WTC11 (cell line): ENCODE measurements around the gene HLCS. TPM values are rescaled to one million over a fixed set of nuclear protein-coding genes. Genes with fewer than 3 reads are reported as not detected.

Source experiments
- ATAC-seq: fragments of 200-7000 bp; cut with Tn5 transposase; 2 replicates; pipeline ENCODE4 v1.10.0; 2021; ENCODE audit warnings: mild to moderate bottlenecking, moderate library complexity
- CTCF ChIA-PET: fragments of 300-600 bp; sonication (Branson Sonifier 250); formaldehyde crosslinking; loops from one replicate; lab custom pipeline; 2021; ENCODE audit warnings: antibody characterized with exemption; lab: Charles Lee
- POLR2A ChIA-PET: fragments of 350-600 bp; sonication (Branson Sonifier 250); formaldehyde crosslinking; loops from one replicate; lab custom pipeline; 2021; ENCODE audit warnings: antibody characterized with exemption; lab: Charles Lee
- DNase-seq: peaks from one replicate; pipeline ENCODE4 v3.0.0; 2021; ENCODE audit warnings: low spot score
- H3K27ac Mint-ChIP-seq: 2 replicates; pipeline ENCODE4 v1.8.0; 2021; ENCODE audit warnings: mixed read lengths
- H3K27me3 Mint-ChIP-seq: 2 replicates; pipeline ENCODE4 v1.8.0; 2021; ENCODE audit warnings: low read depth, mild to moderate bottlenecking, moderate library complexity, mixed read lengths
- H3K36me3 Mint-ChIP-seq: 2 replicates; pipeline ENCODE4 v1.8.0; 2021; ENCODE audit warnings: mixed read lengths
- H3K4me1 Mint-ChIP-seq: 2 replicates; pipeline ENCODE4 v1.8.0; 2022; ENCODE audit warnings: mixed read lengths
- H3K4me3 Mint-ChIP-seq: 2 replicates; pipeline ENCODE4 v1.8.0; 2021; ENCODE audit warnings: mild to moderate bottlenecking, moderate library complexity, mixed read lengths
- H3K9me3 Mint-ChIP-seq: 2 replicates; pipeline ENCODE4 v1.8.0; 2021; ENCODE audit warnings: mixed read lengths
- ATF1 ChIP-seq: sonication (generic); formaldehyde crosslinking; IDR thresholded peaks from 2 replicates; pipeline ENCODE4 v1.8.1; 2023; ENCODE audit warnings: mild to moderate bottlenecking, moderate library complexity, missing genetic modification reagents
- CREM ChIP-seq: sonication (generic); formaldehyde crosslinking; IDR thresholded peaks from 2 replicates; pipeline ENCODE4 v1.8.1; 2022; ENCODE audit warnings: mild to moderate bottlenecking, missing genetic modification reagents, moderate library complexity
- ELF4 ChIP-seq: sonication (generic); formaldehyde crosslinking; IDR thresholded peaks from 2 replicates; pipeline ENCODE4 v1.8.1; 2022; ENCODE audit warnings: low read depth, mild to moderate bottlenecking, moderate library complexity, missing genetic modification reagents
- EMX1 ChIP-seq: fragments of 250-450 bp; sonication (Bioruptor Pico); IDR thresholded peaks from 2 replicates; pipeline ENCODE4 v1.8.0; 2021; ENCODE audit warnings: mild to moderate bottlenecking
- GABPB1 ChIP-seq: sonication (generic); formaldehyde crosslinking; IDR thresholded peaks from 2 replicates; pipeline ENCODE4 v1.8.1; 2023; ENCODE audit warnings: mild to moderate bottlenecking, missing genetic modification reagents
- GTF2I ChIP-seq: fragments of 250-450 bp; sonication (Bioruptor Pico); conservative IDR thresholded peaks from 2 replicates; pipeline ENCODE4 v1.4.0; 2021; ENCODE audit warnings: mild to moderate bottlenecking
- HMGA2 ChIP-seq: fragments of 250-450 bp; sonication (Bioruptor Pico); IDR thresholded peaks from 2 replicates; pipeline ENCODE4 v1.4.0; 2021; ENCODE audit warnings: mild to moderate bottlenecking, moderate library complexity
- JAZF1 ChIP-seq: fragments of 250-450 bp; sonication (Bioruptor Pico); IDR thresholded peaks from 2 replicates; pipeline ENCODE4 v1.9.0; 2021; ENCODE audit warnings: moderate library complexity, mild to moderate bottlenecking, inconsistent platforms
- JUN ChIP-seq: sonication (generic); formaldehyde crosslinking; IDR thresholded peaks from 2 replicates; pipeline ENCODE4 v1.8.0; 2023; ENCODE audit warnings: mild to moderate bottlenecking, missing genetic modification reagents
- KAT7 ChIP-seq: sonication (generic); formaldehyde crosslinking; IDR thresholded peaks from 2 replicates; pipeline ENCODE4 v1.8.1; 2023; ENCODE audit warnings: missing genetic modification reagents, mild to moderate bottlenecking, borderline replicate concordance
- NFATC4 ChIP-seq: fragments of 250-450 bp; sonication (Bioruptor Pico); IDR thresholded peaks from 2 replicates; pipeline ENCODE4 v1.9.0; 2021; ENCODE audit warnings: mild to moderate bottlenecking
- SOX15 ChIP-seq: fragments of 250-450 bp; sonication (Bioruptor Pico); IDR thresholded peaks from 2 replicates; pipeline ENCODE4 v1.9.0; 2021; ENCODE audit warnings: mild to moderate bottlenecking
- ZNF232 ChIP-seq: sonication (generic); formaldehyde crosslinking; IDR thresholded peaks from 2 replicates; pipeline ENCODE4 v1.8.0; 2022; ENCODE audit warnings: mild to moderate bottlenecking, missing genetic modification reagents
- ZNF423 ChIP-seq: fragments of 250-450 bp; sonication (Bioruptor Pico); IDR thresholded peaks from 2 replicates; pipeline ENCODE4 v2.1.2; 2022; ENCODE audit warnings: mild to moderate bottlenecking, moderate library complexity
- total RNA-seq: library from RNA; stranded (reverse); gene quantifications from 3 replicates; pipeline ENCODE4 v1.2.3, GENCODE V29; 2021
- TF ChIP-seq, protein P1 (sequence below): sonication (generic); formaldehyde crosslinking; IDR thresholded peaks from 2 replicates; pipeline ENCODE4 v1.8.1; 2023; ENCODE audit warnings: mild to moderate bottlenecking, missing genetic modification reagents
- TF ChIP-seq, protein P2 (sequence below): sonication (generic); formaldehyde crosslinking; IDR thresholded peaks from 2 replicates; pipeline ENCODE4 v1.8.1; 2023; ENCODE audit warnings: mild to moderate bottlenecking, missing genetic modification reagents, moderate library complexity
- TF ChIP-seq, protein P3 (sequence below): sonication (generic); formaldehyde crosslinking; IDR thresholded peaks from 2 replicates; pipeline ENCODE4 v1.8.0; 2023; ENCODE audit warnings: mild to moderate bottlenecking, missing genetic modification reagents
- TF ChIP-seq, protein P4 (sequence below): sonication (generic); formaldehyde crosslinking; IDR thresholded peaks from 2 replicates; pipeline ENCODE4 v1.8.0; 2022; ENCODE audit warnings: mild to moderate bottlenecking, missing genetic modification reagents
- TF ChIP-seq, protein P5 (sequence below): sonication (generic); formaldehyde crosslinking; IDR thresholded peaks from 2 replicates; pipeline ENCODE4 v1.8.1; 2022; ENCODE audit warnings: mild to moderate bottlenecking, missing genetic modification reagents, moderate library complexity, borderline replicate concordance
- TF ChIP-seq, protein P6 (sequence below): sonication (generic); formaldehyde crosslinking; IDR thresholded peaks from 2 replicates; pipeline ENCODE4 v1.8.0; 2023; ENCODE audit warnings: missing genetic modification reagents, mild to moderate bottlenecking, borderline replicate concordance

The HLCS gene
- total RNA-seq, 1 experiment from 2014 or later = 9.3 TPM

DNA sequence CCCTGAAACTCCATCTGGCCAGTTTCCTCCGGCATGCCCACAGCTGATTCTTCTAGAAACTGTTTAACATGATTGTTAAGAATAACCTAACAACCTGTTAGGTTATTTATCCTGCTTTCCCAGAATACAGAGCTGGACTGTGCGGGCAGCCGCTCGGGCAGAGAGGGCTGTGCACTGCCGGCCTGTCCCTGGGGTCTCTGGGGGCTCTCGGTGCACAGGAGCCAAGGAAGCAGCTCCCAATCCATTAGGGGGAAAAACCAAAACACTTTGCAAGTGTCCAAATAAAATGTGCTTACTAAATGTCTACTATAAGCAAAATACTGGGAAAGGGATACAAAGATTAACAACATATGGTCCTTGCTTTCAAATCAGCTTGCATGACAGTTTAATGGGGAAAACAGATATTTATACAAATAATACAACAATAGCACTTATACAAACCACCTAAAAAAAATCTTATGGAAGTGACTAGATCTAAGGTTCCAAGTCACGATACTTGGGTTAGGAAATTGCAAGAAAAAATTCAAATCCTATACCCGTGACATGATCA, 50.7 kb downstream of the HLCS start (continued):
- TF ChIP-seq GABPB1 (CRISPR knock-in tag) = no peak
- no peak for TF ChIP-seq JAZF1 (CRISPR knock-in tag)
- TF ChIP-seq, protein P1, sequence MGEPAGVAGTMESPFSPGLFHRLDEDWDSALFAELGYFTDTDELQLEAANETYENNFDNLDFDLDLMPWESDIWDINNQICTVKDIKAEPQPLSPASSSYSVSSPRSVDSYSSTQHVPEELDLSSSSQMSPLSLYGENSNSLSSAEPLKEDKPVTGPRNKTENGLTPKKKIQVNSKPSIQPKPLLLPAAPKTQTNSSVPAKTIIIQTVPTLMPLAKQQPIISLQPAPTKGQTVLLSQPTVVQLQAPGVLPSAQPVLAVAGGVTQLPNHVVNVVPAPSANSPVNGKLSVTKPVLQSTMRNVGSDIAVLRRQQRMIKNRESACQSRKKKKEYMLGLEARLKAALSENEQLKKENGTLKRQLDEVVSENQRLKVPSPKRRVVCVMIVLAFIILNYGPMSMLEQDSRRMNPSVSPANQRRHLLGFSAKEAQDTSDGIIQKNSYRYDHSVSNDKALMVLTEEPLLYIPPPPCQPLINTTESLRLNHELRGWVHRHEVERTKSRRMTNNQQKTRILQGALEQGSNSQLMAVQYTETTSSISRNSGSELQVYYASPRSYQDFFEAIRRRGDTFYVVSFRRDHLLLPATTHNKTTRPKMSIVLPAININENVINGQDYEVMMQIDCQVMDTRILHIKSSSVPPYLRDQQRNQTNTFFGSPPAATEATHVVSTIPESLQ = no peak
- no peak for TF ChIP-seq HMGA2 (CRISPR knock-in tag)
- TF ChIP-seq, protein P2, sequence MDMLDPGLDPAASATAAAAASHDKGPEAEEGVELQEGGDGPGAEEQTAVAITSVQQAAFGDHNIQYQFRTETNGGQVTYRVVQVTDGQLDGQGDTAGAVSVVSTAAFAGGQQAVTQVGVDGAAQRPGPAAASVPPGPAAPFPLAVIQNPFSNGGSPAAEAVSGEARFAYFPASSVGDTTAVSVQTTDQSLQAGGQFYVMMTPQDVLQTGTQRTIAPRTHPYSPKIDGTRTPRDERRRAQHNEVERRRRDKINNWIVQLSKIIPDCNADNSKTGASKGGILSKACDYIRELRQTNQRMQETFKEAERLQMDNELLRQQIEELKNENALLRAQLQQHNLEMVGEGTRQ (CRISPR knock-in tag) = no peak

DNA sequence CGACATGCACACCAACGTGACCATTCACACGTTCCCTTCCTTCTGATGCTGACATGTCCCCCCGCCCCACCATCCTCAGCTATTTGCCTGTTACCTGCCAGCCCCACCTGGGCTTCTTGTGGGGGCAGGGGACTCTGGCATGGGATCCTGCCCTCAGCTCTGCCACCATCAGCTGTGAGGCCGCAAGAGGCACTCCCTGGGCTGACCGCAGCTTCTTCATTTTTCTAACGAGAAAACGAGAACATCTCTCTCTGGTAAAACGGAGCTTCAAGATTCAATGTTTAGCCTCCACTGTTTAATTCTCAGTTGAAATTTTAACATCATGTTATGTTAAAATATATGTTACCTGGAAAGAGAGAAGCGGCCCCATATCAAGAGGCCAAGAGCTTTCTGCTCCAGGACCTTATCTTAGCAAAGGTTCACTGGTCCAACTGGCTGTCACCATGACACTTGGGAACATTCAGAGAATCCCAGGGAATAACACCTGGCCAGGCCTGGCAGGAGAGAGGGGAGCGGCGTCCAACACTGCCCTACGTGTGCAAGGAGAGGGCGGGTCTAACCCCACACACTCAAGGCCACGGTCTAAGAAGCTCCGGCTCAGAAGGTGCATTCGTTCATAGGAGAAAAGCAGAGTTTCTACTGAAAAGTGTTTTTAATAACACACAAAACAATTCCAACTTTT, 51.3 kb downstream of the HLCS start:
- POLR2A ChIA-PET = no interaction called here
- peaks cover 46% of the 10 kb centered on the region for H3K4me1 Mint-ChIP-seq
- no peaks in the 10 kb centered on the region for H3K9me3 Mint-ChIP-seq
- TF ChIP-seq JAZF1 (CRISPR knock-in tag) (no peak), ZNF232 (CRISPR knock-in tag) (no peak), NFATC4 (CRISPR knock-in tag) (no peak), SOX15 (no peak), ATF1 (CRISPR knock-in tag) (no peak), ELF4 (CRISPR knock-in tag) (no peak), EMX1 (CRISPR knock-in tag) (no peak), JUN (CRISPR knock-in tag) (no peak), CREM (CRISPR knock-in tag) (no peak), ZNF423 (CRISPR knock-in tag) (no peak)
- TF ChIP-seq, protein P3, sequence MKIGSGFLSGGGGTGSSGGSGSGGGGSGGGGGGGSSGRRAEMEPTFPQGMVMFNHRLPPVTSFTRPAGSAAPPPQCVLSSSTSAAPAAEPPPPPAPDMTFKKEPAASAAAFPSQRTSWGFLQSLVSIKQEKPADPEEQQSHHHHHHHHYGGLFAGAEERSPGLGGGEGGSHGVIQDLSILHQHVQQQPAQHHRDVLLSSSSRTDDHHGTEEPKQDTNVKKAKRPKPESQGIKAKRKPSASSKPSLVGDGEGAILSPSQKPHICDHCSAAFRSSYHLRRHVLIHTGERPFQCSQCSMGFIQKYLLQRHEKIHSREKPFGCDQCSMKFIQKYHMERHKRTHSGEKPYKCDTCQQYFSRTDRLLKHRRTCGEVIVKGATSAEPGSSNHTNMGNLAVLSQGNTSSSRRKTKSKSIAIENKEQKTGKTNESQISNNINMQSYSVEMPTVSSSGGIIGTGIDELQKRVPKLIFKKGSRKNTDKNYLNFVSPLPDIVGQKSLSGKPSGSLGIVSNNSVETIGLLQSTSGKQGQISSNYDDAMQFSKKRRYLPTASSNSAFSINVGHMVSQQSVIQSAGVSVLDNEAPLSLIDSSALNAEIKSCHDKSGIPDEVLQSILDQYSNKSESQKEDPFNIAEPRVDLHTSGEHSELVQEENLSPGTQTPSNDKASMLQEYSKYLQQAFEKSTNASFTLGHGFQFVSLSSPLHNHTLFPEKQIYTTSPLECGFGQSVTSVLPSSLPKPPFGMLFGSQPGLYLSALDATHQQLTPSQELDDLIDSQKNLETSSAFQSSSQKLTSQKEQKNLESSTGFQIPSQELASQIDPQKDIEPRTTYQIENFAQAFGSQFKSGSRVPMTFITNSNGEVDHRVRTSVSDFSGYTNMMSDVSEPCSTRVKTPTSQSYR (CRISPR knock-in tag) = no peak
- TF ChIP-seq, protein P4, sequence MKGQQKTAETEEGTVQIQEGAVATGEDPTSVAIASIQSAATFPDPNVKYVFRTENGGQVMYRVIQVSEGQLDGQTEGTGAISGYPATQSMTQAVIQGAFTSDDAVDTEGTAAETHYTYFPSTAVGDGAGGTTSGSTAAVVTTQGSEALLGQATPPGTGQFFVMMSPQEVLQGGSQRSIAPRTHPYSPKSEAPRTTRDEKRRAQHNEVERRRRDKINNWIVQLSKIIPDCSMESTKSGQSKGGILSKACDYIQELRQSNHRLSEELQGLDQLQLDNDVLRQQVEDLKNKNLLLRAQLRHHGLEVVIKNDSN = no peak
- DNase-seq = no peak
- no peak overlapping the region for H3K27ac Mint-ChIP-seq
- no peaks in the 10 kb centered on the region for H3K27me3 Mint-ChIP-seq
- H3K36me3 Mint-ChIP-seq = no peaks in the 10 kb centered on the region
- CTCF ChIA-PET = interaction anchor here (0.6 to 2.1 kb wide), 3 partner anchors 12 to 776 kb away, joined by 3 to 12 read pairs (median 3); no protein-coding TSS in a partner anchor
- H3K4me3 Mint-ChIP-seq = no peak overlapping the region
- ATAC-seq = no peak

DNA sequence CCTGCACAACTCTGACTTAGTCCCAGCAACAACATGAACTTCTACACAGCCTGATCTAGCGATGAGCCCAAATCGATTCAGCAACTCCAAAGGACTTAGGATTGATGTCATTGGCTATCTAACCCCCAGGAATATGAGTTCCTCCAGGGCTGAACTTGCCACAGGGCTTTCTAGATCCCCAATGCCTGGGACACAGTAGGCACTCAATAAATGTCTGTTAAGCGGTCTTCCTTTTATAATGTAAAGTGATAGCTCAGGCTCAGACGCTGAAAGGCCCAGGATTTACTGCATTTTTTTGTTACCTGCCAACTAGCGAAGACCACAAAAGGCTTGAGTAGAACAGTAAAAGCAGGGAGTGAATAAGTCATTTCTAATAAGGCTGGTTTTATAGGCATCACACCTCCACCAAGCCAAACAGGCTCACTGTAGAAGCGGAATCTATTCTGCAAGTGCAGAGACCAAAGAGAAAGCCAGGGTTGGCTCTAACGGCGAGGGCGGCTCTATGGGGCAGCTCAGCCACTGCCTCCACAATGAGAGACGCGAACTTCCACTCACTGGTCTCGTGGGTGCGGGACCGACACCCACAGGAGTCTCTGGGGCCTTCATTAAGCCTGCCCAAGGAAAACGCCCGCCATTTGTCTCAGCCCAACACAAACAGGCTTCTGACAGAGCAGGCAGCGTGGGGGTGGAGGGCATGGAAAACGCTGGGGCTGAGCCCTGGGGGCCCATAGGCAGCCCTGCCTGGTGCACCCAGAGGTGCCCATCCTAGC, 52.0 kb downstream of the HLCS start:
- Mint-ChIP-seq H3K36me3 (no peaks in the 10 kb centered on the region), H3K4me1 (peaks cover 46% of the 10 kb centered on the region), H3K9me3 (no peaks in the 10 kb centered on the region), H3K27me3 (no peaks in the 10 kb centered on the region), H3K27ac (no peak overlapping the region), H3K4me3 (no peak overlapping the region; the same call in 1 of the 2 replicates)
- ATAC-seq (peak; percentile 43), DNase-seq (no peak)
- CTCF ChIA-PET = interaction anchor here (0.8 to 2.1 kb wide), 5 partner anchors 13 to 284 kb away, joined by 3 to 12 read pairs (median 3); no protein-coding TSS in a partner anchor
- POLR2A ChIA-PET = no interaction called here
- TF ChIP-seq, protein P5, sequence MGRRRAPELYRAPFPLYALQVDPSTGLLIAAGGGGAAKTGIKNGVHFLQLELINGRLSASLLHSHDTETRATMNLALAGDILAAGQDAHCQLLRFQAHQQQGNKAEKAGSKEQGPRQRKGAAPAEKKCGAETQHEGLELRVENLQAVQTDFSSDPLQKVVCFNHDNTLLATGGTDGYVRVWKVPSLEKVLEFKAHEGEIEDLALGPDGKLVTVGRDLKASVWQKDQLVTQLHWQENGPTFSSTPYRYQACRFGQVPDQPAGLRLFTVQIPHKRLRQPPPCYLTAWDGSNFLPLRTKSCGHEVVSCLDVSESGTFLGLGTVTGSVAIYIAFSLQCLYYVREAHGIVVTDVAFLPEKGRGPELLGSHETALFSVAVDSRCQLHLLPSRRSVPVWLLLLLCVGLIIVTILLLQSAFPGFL (CRISPR knock-in tag) = no peak
- TF ChIP-seq EMX1 (CRISPR knock-in tag) (no peak), NFATC4 (CRISPR knock-in tag) (no peak), KAT7 (CRISPR knock-in tag) (no peak), GTF2I (CRISPR knock-in tag) (no peak)
- TF ChIP-seq, protein P6, sequence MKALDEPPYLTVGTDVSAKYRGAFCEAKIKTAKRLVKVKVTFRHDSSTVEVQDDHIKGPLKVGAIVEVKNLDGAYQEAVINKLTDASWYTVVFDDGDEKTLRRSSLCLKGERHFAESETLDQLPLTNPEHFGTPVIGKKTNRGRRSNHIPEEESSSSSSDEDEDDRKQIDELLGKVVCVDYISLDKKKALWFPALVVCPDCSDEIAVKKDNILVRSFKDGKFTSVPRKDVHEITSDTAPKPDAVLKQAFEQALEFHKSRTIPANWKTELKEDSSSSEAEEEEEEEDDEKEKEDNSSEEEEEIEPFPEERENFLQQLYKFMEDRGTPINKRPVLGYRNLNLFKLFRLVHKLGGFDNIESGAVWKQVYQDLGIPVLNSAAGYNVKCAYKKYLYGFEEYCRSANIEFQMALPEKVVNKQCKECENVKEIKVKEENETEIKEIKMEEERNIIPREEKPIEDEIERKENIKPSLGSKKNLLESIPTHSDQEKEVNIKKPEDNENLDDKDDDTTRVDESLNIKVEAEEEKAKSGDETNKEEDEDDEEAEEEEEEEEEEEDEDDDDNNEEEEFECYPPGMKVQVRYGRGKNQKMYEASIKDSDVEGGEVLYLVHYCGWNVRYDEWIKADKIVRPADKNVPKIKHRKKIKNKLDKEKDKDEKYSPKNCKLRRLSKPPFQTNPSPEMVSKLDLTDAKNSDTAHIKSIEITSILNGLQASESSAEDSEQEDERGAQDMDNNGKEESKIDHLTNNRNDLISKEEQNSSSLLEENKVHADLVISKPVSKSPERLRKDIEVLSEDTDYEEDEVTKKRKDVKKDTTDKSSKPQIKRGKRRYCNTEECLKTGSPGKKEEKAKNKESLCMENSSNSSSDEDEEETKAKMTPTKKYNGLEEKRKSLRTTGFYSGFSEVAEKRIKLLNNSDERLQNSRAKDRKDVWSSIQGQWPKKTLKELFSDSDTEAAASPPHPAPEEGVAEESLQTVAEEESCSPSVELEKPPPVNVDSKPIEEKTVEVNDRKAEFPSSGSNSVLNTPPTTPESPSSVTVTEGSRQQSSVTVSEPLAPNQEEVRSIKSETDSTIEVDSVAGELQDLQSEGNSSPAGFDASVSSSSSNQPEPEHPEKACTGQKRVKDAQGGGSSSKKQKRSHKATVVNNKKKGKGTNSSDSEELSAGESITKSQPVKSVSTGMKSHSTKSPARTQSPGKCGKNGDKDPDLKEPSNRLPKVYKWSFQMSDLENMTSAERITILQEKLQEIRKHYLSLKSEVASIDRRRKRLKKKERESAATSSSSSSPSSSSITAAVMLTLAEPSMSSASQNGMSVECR (CRISPR knock-in tag) = no peak
